OCI-LY7 (cell line): ENCODE results near the gene KSR1. TPM values are rescaled to one million over a fixed set of nuclear protein-coding genes. Genes with fewer than 3 reads are reported as not detected.

ENCODE experiments used
- BruUV-seq: library from RNA; stranded (reverse); fragments of 400-500 nt; replicated peaks from 2 replicates; lab custom pipeline; 2021; lab: Mats Ljungman, UMichigan
- CTCF ChIA-PET: fragments of 300-600 bp; sonication (Branson Sonifier 250); formaldehyde crosslinking; loops from one replicate; lab custom pipeline; 2022; ENCODE audit warnings: antibody characterized with exemption; ENCODE audit not compliant: unreplicated experiment; lab: Charles Lee
- POLR2A ChIA-PET: fragments of 300-600 bp; sonication (Branson Sonifier 250); formaldehyde crosslinking; loops from one replicate; lab custom pipeline; 2022; ENCODE audit warnings: antibody characterized with exemption; lab: Charles Lee
- DNase-seq: peaks from one replicate; pipeline ENCODE4 v3.0.0-alpha.2; 2015; ENCODE audit warnings: low spot score
- H2AFZ ChIP-seq: fragments of 200-600 bp; sonication (generic), shearing (Covaris generic); 2 replicates; pipeline ENCODE4 v1.6.1; 2014; ENCODE audit warnings: mild to moderate bottlenecking, antibody characterized with exemption, low read length, moderate library complexity
- H3K27ac ChIP-seq: fragments of 200-600 bp; sonication (generic); 2 replicates; pipeline ENCODE4 v1.5.1; 2014; ENCODE audit warnings: mixed run types, low read depth, mild to moderate bottlenecking, moderate library complexity, low read length, inconsistent platforms; ENCODE audit not compliant: poor library complexity, severe bottlenecking
- H3K36me3 ChIP-seq: fragments of 200-600 bp; sonication (generic); 2 replicates; pipeline ENCODE4 v1.6.1; 2014; ENCODE audit warnings: mild to moderate bottlenecking, antibody characterized with exemption, low read length, moderate library complexity, mixed read lengths; ENCODE audit not compliant: insufficient read depth
- H3K4me1 ChIP-seq: fragments of 200-600 bp; sonication (generic); 2 replicates; pipeline ENCODE4 v1.5.1; 2014; ENCODE audit warnings: mild to moderate bottlenecking, low read length; ENCODE audit not compliant: insufficient read depth, poor library complexity, severe bottlenecking
- H3K4me2 ChIP-seq: fragments of 200-600 bp; sonication (generic); 2 replicates; pipeline ENCODE4 v1.6.1; 2014; ENCODE audit warnings: mild to moderate bottlenecking, low read length
- H3K4me3 ChIP-seq: fragments of 200-600 bp; sonication (generic); 2 replicates; pipeline ENCODE4 v1.5.1; 2014; ENCODE audit warnings: mild to moderate bottlenecking, low read depth, low read length; ENCODE audit not compliant: poor library complexity, severe bottlenecking
- H3K79me2 ChIP-seq: fragments of 200-600 bp; sonication (generic); 2 replicates; pipeline ENCODE4 v1.6.1; 2016; ENCODE audit warnings: low read depth, mild to moderate bottlenecking, low read length, moderate library complexity, mixed read lengths; ENCODE audit not compliant: insufficient read depth
- H3K9me2 ChIP-seq: fragments of 200-600 bp; sonication (generic); 2 replicates; pipeline ENCODE4 v1.6.1; 2016; ENCODE audit warnings: mild to moderate bottlenecking, low read length, mixed read lengths; ENCODE audit not compliant: insufficient read depth
- H3K9me3 ChIP-seq: fragments of 200-600 bp; sonication (generic); 2 replicates; pipeline ENCODE4 v1.6.1; 2014; ENCODE audit warnings: mild to moderate bottlenecking, mixed run types, low read length, mixed read lengths
- H4K20me1 ChIP-seq: fragments of 200-600 bp; sonication (generic); 2 replicates; pipeline ENCODE4 v1.6.1; 2014; ENCODE audit warnings: mild to moderate bottlenecking, antibody characterized with exemption, low read length, moderate library complexity, mixed read lengths; ENCODE audit not compliant: insufficient read depth
- EZH2phosphoT487 ChIP-seq: fragments of 200-600 bp; sonication (generic); IDR thresholded peaks from 2 replicates; pipeline ENCODE4 v1.6.1; 2018; ENCODE audit warnings: low read depth, borderline replicate concordance, mild to moderate bottlenecking, mixed run types, antibody characterized with exemption, low read length, moderate library complexity, mixed read lengths
- intact Hi-C: fragments of 100-400 bp; cut with micrococcal nuclease; formaldehyde crosslinking; loops from one replicate; pipeline ENCODE4 v1.10.0; 2022; ENCODE audit not compliant: unreplicated experiment
- total RNA-seq, 2 experiments: library from RNA; depleted of rRNA in 1 of 2; stranded (reverse); fragments of >200 nt in 1 of 2; shearing (Covaris generic) in 1 of 2; gene quantifications; 2 replicates each; pipeline ENCODE4 v1.2.3, GENCODE V29; 2014 to 2022
- TF ChIP-seq, protein P1 (sequence below): fragments of 200-600 bp; sonication (generic); conservative IDR thresholded peaks from 2 replicates; pipeline ENCODE4 v1.5.1; 2014; ENCODE audit warnings: mild to moderate bottlenecking, antibody characterized with exemption, low read length, moderate library complexity, mixed read lengths

Gene KSR1
- total RNA-seq, 2 experiments from 2014 or later: 2.2 to 4.1 TPM

DNA sequence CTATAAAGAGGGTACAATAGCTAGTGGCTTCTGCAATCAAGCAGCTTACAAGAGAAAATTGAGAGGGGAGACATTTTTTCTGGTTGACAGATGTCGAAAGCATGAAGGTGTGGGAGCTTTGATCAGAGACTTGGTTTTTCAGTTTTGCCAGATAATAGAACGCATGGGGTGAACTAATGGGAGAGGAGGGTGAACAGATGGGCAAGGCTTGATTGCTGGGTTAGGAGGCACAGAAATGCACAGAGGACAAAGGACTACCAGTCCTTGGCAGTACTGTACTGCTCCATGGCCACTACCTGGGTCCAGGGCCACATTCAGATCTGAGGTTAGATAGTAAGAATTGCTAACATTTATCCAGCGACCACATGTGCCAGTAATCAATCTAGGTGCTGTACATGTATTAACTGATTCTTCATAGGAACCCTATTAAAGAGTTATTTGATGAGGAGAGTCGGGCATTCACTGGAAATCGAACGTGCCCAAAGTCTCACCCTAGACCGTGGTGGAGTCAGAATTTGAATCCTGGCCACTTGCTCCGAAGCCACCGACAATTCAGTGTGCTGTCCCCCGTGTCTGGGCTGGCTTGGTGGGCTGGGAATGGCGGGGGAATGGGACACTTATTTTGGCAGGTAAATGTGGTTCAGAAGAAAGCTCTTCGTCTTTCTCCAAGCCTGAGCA is 873 bp upstream of the KSR1 start:
- TF ChIP-seq, protein P1, sequence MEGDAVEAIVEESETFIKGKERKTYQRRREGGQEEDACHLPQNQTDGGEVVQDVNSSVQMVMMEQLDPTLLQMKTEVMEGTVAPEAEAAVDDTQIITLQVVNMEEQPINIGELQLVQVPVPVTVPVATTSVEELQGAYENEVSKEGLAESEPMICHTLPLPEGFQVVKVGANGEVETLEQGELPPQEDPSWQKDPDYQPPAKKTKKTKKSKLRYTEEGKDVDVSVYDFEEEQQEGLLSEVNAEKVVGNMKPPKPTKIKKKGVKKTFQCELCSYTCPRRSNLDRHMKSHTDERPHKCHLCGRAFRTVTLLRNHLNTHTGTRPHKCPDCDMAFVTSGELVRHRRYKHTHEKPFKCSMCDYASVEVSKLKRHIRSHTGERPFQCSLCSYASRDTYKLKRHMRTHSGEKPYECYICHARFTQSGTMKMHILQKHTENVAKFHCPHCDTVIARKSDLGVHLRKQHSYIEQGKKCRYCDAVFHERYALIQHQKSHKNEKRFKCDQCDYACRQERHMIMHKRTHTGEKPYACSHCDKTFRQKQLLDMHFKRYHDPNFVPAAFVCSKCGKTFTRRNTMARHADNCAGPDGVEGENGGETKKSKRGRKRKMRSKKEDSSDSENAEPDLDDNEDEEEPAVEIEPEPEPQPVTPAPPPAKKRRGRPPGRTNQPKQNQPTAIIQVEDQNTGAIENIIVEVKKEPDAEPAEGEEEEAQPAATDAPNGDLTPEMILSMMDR: no peak
- TF ChIP-seq EZH2phosphoT487: no peak
- BruUV-seq: no TSS peak
- intact Hi-C loops: loop anchor here (5.0 kb wide), 2 partner anchors 147 to 163 kb away; partner anchors contain the start of gene WSB1
- H3K9me3 ChIP-seq: no peaks in the 10 kb centered on the region
- peak overlapping the region; percentile 98; the same call in 1 of the 2 replicates for H2AFZ ChIP-seq
- no peak overlapping the region for H3K27ac ChIP-seq
- no peaks in the 10 kb centered on the region for H3K9me2 ChIP-seq
- ChIA-PET CTCF (no interaction called here), POLR2A (interaction anchor here (1.4 to 1.5 kb wide), 2 partner anchors 10 to 109 kb away, joined by 3 read pairs; no protein-coding TSS in a partner anchor)
- peaks cover 6% of the 10 kb centered on the region for H3K4me1 ChIP-seq
- H3K4me3 ChIP-seq: peak overlapping the region; percentile 82
- H3K4me2 ChIP-seq: peak overlapping the region; percentile 82
- no peaks in the 10 kb centered on the region for H3K79me2 ChIP-seq
- DNase-seq: no peak
- no peaks in the 10 kb centered on the region for H3K36me3 ChIP-seq
- H4K20me1 ChIP-seq: no peaks in the 10 kb centered on the region; the same call in 1 of the 2 replicates

DNA sequence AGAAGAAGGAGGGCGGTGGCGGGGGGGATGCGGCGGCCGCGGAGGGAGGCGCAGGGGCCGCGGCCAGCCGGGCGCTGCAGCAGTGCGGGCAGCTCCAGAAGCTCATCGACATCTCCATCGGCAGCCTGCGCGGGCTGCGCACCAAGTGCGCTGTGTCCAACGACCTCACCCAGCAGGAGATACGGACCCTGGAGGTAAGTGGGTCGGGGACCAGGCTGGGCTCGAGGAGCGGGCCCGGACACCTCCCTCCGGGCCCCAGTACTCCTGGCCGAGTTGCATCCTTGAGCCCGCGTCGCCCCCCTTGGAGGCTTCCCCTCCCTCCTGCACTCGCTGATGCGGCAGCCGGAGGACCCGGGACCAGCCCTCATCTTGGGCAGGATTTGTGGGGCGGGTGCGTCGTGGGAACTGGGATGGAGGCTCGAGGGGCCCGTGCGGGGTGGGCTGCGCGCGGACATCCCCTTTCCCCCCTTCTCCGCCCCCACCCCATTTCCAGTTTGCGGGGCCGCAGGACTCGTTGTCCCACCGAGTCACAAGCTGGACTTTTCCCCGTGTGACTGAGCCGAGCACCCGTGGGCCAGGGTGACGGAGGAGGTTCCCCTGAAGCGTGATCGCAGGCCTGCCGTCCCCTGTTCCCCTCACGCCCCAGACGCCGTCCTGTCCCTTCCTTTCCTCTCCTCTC is 572 bp downstream of the KSR1 start:
- no peaks in the 10 kb centered on the region; the same call in 1 of the 2 replicates for H4K20me1 ChIP-seq
- H3K79me2 ChIP-seq: no peaks in the 10 kb centered on the region
- H2AFZ ChIP-seq: peak overlapping the region; percentile 98
- H3K9me3 ChIP-seq: no peaks in the 10 kb centered on the region
- intact Hi-C loops: loop anchor here (5.0 kb wide), 2 partner anchors 145 to 165 kb away; partner anchors contain the start of gene WSB1
- ChIA-PET POLR2A (no interaction called here), CTCF (interaction anchor here (0.6 kb wide), 1 partner anchor 50 kb away, joined by 4 read pairs; no protein-coding TSS in a partner anchor)
- H3K27ac ChIP-seq: no peak overlapping the region
- H3K9me2 ChIP-seq: no peaks in the 10 kb centered on the region
- peak overlapping the region; percentile 82 for H3K4me2 ChIP-seq
- no peak for TF ChIP-seq EZH2phosphoT487
- TF ChIP-seq, protein P1: no peak
- DNase-seq: no peak
- BruUV-seq: no TSS peak
- H3K4me3 ChIP-seq: peak overlapping the region; percentile 82
- H3K4me1 ChIP-seq: peaks cover 6% of the 10 kb centered on the region
- H3K36me3 ChIP-seq: no peaks in the 10 kb centered on the region
